MM.1S (cell line): ENCODE data around the gene PLAAT2.
"Not testable (repeated sequence)": the region's sequence is repeated elsewhere in the genome, so short reads cannot be mapped to it uniquely, and the experiment has no call there.

Source experiments
- CTCF ChIP-seq: fragments of 300-600 bp; sonication (generic); IDR thresholded peaks from 2 replicates; pipeline ENCODE4 v1.5.1; 2016; ENCODE audit warnings: antibody characterized with exemption, low read length, mixed read lengths
- EZH2 ChIP-seq: fragments of 300-600 bp; sonication (generic); optimal IDR thresholded peaks from 2 replicates; pipeline ENCODE3; 2017; ENCODE audit warnings: low read depth, mild to moderate bottlenecking, antibody characterized with exemption, low read length, mixed read lengths

GRCh38 chr11:63578882-63579281, 15.7 kb upstream of the PLAAT2 start:
- not testable (repeated sequence) for TF ChIP-seq CTCF, EZH2
